HUES64 (cell line): Measurements from ENCODE around the gene CDC37.
A peak's percentile ranks its signal among the peaks of the same experiment; 100 is the strongest.
"Not testable (repeated sequence)": the region's sequence is repeated elsewhere in the genome, so short reads cannot be mapped to it uniquely, and the experiment has no call there.

Source experiments
- H3K27ac ChIP-seq: 2 replicates; pipeline ENCODE4 v1.7.0; 2013; ENCODE audit warnings: low read depth, low read length, inconsistent platforms
- H3K27me3 ChIP-seq: 2 replicates; pipeline ENCODE4 v1.6.1; 2013; ENCODE audit warnings: mild to moderate bottlenecking, low read length; ENCODE audit not compliant: insufficient read depth
- H3K36me3 ChIP-seq: 2 replicates; pipeline ENCODE4 v1.6.1; 2013; ENCODE audit warnings: mild to moderate bottlenecking, low read length; ENCODE audit not compliant: insufficient read depth
- H3K4me1 ChIP-seq: 2 replicates; pipeline ENCODE4 v1.6.1; 2013; ENCODE audit warnings: mild to moderate bottlenecking, low read length, moderate library complexity; ENCODE audit not compliant: insufficient read depth
- H3K4me3 ChIP-seq: 2 replicates; pipeline ENCODE4 v1.5.1; 2013; ENCODE audit warnings: mild to moderate bottlenecking, low read length, moderate library complexity
- H3K9ac ChIP-seq: 2 replicates; pipeline ENCODE4 v1.6.1; 2013; ENCODE audit warnings: mild to moderate bottlenecking, low read depth, low read length
- H3K9me3 ChIP-seq: 2 replicates; pipeline ENCODE4 v1.6.1; 2013; ENCODE audit warnings: low read depth, low read length; ENCODE audit not compliant: insufficient read depth
- WGBS: fragments of 150-250, 120-280 bp; methylation state at CpG from one replicate; pipeline ENCODE4 v1.1.7; 2013; ENCODE audit warnings: missing lambda C conversion rate; 5-methylcytosine and 5-hydroxymethylcytosine counted together

CDC37 gene

DNA sequence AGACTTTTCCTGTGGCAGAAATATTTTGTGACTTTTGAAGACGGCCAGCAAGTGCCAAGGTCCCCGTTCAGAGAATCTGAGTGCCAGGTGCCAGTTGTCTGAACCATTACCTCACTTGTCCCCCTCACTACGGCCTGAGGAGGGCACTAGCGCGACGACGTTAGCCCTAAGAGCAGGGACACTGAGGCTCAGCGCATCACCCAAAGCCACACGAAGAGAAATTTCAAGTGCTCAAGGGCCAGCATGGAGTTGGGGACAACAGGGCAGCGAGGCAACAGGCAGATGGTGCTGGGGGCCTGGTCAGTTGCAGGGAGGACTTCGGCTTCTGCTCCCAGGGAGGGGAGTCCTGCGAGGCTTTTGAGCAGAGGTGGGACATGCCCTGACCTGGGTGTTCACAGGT, 13.5 kb downstream of the CDC37 start:
- no peaks in the 10 kb centered on the region for H3K27me3 ChIP-seq
- H3K27ac ChIP-seq, result no peak overlapping the region
- H3K9me3 ChIP-seq, result no peaks in the 10 kb centered on the region
- H3K36me3 ChIP-seq, result peaks cover 39% of the 10 kb centered on the region
- H3K4me3 ChIP-seq, result no peak overlapping the region
- H3K9ac ChIP-seq, result no peak overlapping the region
- 76% methylated on average over 12 of the region's 12 CpGs for WGBS
- H3K4me1 ChIP-seq, result no peaks in the 10 kb centered on the region

DNA sequence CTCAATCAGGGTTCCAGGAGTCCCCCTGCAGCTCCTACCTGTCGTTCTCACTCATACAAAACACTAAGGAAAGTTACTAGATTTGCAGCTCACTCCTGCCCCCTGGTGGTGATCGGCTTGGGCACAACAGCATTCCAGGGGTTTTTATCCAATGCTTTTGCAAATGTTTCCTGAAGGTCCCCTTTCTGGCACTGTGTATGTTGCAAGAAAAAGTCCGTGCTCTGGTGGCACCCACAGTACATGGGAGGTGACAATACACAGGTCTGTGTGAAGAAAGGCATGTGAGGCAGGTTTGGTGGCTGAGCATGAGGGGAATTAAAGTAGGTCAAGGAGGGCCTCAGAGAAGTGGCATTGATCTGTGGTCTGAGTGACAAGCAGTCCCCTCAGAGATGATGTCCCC, 14.4 kb downstream of the CDC37 start:
- H3K4me1 ChIP-seq, result no peaks in the 10 kb centered on the region
- WGBS, result 5% methylated on average over 3 of the region's 3 CpGs
- no peaks in the 10 kb centered on the region for H3K9me3 ChIP-seq
- H3K9ac ChIP-seq, result no peak overlapping the region
- no peak overlapping the region for H3K27ac ChIP-seq
- H3K27me3 ChIP-seq, result no peaks in the 10 kb centered on the region
- H3K36me3 ChIP-seq, result peaks cover 31% of the 10 kb centered on the region
- no peak overlapping the region for H3K4me3 ChIP-seq

DNA sequence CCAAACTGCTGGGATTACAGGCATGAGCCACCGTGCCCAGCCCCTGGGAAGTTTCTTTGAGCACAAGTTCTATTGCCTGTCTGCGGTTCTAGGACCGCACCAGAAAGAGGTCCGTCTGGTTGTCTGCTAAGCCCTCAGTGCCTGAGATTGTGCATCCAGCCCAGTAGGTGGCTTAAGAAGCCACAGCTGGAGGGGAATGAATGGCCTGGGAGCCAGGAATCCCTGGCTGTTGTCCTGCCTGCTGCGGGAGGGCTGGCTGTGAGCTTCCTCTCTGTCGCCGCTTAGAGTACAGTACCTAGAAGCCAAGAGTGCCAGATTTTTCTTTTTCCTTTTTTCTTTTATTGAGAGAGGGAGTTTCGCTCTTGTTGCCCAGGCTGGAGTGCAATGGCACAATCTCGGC, 18.8 kb downstream of the CDC37 start:
- WGBS, result 72% methylated on average over 9 of the region's 9 CpGs
- H3K27me3 ChIP-seq, result no peaks in the 10 kb centered on the region
- H3K9me3 ChIP-seq, result no peaks in the 10 kb centered on the region
- H3K9ac ChIP-seq, result no peak overlapping the region
- H3K36me3 ChIP-seq, result no peaks in the 10 kb centered on the region
- H3K4me3 ChIP-seq, result no peak overlapping the region
- H3K27ac ChIP-seq, result no peak overlapping the region
- H3K4me1 ChIP-seq, result peaks cover 2% of the 10 kb centered on the region; the same call in 1 of the 2 replicates

DNA sequence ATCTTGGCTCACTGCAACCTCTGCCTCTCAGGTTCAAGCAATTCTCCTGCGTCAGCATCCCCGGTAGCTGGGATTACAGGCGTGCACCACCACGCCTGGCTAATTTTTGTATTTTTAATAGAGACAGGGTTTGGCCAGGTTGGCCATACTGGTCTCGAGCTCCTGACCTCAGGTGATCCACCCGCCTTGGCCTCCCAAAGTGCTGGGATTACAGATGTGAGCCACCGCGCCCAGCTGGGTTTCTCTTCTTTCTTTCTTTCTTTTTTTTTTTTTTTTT, 20.2 kb downstream of the CDC37 start:
- not testable (repeated sequence) for H3K36me3 ChIP-seq, H3K4me3 ChIP-seq, H3K9ac ChIP-seq, H3K27ac ChIP-seq, H3K9me3 ChIP-seq, H3K27me3 ChIP-seq, H3K4me1 ChIP-seq
- WGBS, result 94% methylated on average over 8 of the region's 8 CpGs

DNA sequence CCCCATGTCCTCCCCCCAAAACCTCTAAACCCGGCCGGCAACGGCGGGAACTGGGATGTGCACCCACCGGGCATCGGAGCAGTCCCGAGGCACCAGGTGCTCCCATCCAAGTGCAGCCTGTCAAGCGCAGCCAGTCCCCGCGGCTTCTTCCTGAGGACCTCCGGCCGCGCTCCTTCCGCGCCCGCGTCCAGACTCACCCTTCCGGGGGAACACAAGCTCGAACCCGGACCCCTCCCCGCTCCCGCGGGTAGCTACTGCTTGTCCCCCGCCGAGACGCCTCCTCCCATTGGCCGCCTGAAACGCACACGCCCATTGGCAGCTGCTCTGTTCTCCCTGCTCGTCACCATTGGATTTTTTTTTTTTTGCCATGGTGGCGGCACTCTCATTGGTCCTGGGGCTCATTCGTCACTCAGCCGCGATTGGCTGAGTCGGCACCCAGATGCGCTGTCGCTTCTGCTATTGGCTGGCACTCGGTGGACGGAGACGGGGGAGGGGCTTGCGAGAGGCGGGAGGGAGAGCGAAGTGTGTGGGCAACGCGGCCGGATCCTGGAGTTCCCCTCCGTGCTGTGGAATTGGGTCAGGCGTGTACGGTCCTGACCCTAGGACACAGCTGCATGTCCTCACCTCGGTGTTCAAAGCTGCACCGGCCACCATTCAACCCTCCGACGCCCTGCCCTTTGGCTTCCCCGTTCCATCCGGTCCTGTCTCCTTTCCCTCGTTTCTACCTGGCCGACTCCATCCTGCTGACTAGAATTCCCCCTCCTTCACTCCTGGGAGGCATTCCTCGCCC, 22.8 kb downstream of the CDC37 start, which contains the start of gene TYK2:
Gene TYK2 (minus strand): TSS at position 260 of the 790 bp plus-strand sequence. CDS start 2,166 bp downstream, outside the sequence.
- peak within 1 kb of the TSS; percentile 81 for H3K9ac ChIP-seq
- under 1% methylated on average over 58 of the region's 58 CpGs for WGBS
- no peaks in the 10 kb centered on the region for H3K27me3 ChIP-seq
- H3K36me3 ChIP-seq, result peaks cover 13% of the 10 kb centered on the region
- peak within 1 kb of the TSS; percentile 71 for H3K4me3 ChIP-seq
- H3K9me3 ChIP-seq, result no peaks in the 10 kb centered on the region
- H3K27ac ChIP-seq, result peak within 1 kb of the TSS; percentile 64
- peaks cover 3% of the 10 kb centered on the region; the same call in 1 of the 2 replicates for H3K4me1 ChIP-seq

DNA sequence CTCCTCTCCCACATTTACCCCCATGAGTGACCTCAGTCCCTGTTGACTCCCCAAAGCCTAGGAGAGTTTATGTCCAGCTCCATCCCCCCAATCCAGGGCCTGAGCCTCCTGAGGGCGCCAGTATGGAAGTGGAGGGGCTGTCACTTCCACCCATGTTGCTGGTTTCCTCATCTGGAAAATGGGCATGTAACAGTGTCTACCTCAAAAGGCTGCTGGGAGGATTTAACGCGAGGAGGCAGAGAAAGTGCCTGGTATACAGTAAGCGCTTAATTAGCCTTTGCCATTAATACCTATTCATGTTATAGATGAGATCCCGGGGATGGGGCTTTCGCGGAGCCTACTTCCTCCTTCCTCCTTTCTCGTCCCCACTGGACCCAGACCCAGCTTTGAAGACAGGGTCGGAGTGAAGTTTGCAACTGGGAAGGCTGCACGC, 23.4 kb downstream of the CDC37 start:
- H3K27me3 ChIP-seq, result no peaks in the 10 kb centered on the region
- peaks cover 3% of the 10 kb centered on the region; the same call in 1 of the 2 replicates for H3K4me1 ChIP-seq
- H3K36me3 ChIP-seq, result peaks cover 13% of the 10 kb centered on the region
- H3K9ac ChIP-seq, result peak overlapping the region; percentile 62
- WGBS, result 0% methylated on average over 7 of the region's 10 CpGs
- H3K9me3 ChIP-seq, result no peaks in the 10 kb centered on the region
- H3K27ac ChIP-seq, result peak overlapping the region; percentile 6; the same call in 1 of the 2 replicates
- peak overlapping the region; percentile 71 for H3K4me3 ChIP-seq

DNA sequence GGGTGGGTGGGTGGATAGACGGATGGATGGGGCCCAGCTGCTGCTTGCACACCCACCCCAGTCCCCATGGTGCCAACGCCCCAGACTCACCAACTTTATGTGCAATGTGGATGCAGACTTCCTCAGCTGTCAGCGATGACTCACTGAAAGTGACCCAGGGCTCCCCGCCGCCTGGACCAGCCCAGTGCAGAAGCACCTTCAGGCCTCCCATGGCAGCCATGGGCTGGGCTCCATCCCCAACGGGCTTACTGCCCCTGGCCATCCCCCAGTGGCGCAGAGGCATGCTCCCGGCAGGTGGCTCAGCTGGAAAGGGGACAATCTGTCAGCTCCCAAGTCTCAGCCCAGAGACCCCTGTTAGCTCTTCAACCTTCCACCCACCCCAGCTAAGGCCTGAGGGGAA, 25.2 kb downstream of the CDC37 start:
- H3K36me3 ChIP-seq, result peaks cover 16% of the 10 kb centered on the region
- H3K9me3 ChIP-seq, result no peaks in the 10 kb centered on the region
- no peak overlapping the region for H3K4me3 ChIP-seq
- H3K27ac ChIP-seq, result no peak overlapping the region
- peaks cover 3% of the 10 kb centered on the region; the same call in 1 of the 2 replicates for H3K4me1 ChIP-seq
- H3K9ac ChIP-seq, result no peak overlapping the region
- no peaks in the 10 kb centered on the region for H3K27me3 ChIP-seq
- WGBS, result 96% methylated on average over 8 of the region's 8 CpGs

DNA sequence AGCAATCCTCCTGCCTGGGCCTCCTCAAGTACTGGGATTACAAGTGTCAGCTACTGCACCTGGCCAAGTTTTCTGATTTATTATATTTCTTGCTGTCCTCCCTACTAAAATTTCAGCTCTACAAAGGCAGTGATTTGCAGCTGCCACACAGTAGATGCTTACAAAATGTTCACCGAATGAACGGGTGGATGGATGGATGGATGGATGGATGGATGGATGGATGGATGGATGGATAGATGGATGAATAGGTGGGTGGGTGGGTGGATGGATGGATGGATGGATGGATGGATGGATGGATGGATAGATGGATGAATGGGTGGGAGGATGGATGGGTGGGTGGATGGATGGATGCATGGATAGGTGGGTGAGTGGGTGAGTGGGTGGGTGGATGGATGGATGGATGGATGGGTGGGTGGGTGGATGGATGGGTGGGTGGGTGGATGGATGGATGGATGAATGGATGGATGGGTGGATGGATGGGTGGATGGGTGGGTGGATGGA, 26.2 kb downstream of the CDC37 start:
- WGBS, result 94% methylated on average over 2 of the region's 2 CpGs
- not testable (repeated sequence) for H3K9ac ChIP-seq, H3K27me3 ChIP-seq, H3K4me1 ChIP-seq, H3K9me3 ChIP-seq, H3K27ac ChIP-seq, H3K4me3 ChIP-seq
- peaks cover 19% of the 10 kb centered on the region for H3K36me3 ChIP-seq

DNA sequence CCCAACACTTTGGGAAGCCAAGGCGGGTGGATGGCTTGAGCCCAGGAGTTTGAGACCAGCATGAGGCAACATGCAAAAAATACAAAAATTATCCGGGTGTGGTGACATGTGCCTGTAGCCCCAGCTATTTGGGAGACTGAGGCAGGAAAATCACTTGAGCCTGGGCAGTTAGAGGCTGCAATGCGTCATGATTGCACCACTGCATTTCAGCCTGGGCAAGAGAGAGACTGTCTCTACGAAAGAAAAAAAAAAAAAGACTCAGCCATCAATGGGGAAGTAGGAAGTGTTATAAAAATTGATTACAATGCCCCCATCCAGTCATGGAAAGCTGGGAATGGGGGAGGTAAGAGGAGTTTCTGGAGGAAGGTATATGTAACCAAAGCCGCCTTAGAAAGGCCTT, 28.4 kb downstream of the CDC37 start:
- H3K4me3 ChIP-seq, result no peak overlapping the region

DNA sequence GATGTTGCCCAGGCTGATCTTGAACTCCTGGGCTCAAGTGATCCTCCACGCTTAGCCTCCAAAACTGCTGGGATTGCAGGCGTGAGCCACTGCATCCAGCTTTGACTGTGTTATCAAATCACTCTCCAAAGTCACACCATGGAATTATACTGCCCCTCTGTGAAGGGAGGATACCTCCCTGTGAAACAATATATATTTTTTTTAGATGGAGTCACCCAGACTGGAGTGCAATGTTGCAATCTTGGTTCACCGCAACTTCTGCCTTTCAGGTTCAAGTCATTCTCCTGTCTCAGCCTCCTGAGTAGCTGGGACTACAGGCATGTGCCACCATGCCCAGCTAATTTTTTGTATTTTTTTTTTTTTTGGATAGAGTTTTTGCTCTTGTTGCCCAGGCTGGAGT, 30.7 kb downstream of the CDC37 start:
- no peak overlapping the region for H3K27ac ChIP-seq
- peaks cover 28% of the 10 kb centered on the region for H3K36me3 ChIP-seq
- H3K4me1 ChIP-seq, result no peaks in the 10 kb centered on the region

More for the DNA sequence above, 28.4 kb downstream of the CDC37 start:
- Histone ChIP-seq H3K36me3 (peaks cover 19% of the 10 kb centered on the region), H3K27ac (no peak overlapping the region), H3K9me3 (no peaks in the 10 kb centered on the region), H3K4me1 (peaks cover 3% of the 10 kb centered on the region; the same call in 1 of the 2 replicates), H3K9ac (no peak overlapping the region), H3K27me3 (no peaks in the 10 kb centered on the region)
- WGBS, result 95% methylated on average over 5 of the region's 5 CpGs

DNA sequence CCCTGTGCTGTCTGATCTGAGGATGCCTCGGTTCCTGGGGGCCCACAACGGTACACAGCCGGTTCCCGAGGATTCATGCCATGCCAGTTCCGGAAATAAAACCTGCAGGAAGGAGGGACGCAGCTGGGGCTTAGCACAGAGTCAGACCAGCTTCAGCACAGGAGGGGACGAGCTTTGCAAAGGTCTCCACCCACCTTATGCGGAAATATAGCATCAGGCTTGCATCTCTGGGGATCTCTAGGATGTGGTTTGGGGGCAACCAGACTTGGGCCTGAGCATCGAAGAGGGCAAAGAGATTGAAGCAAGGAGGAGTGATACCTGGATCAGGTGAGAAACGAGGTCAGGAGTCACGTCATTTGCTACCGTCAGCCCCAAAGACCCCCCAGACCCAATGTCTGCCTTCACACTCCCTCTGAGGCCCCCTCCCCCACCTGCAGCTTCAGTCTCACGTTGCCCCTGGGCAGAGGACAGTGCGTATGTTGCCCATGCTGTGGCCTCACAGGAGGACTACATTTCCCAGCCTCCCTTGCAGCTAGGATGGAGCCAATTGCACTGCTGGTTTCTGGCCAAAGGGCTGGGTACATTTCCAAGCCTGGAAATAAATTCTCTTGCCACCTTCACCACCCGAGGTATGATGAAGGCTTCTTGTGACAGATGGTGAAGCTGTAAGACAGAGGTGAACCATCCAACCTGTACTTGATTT, 35.1 kb downstream of the CDC37 start:
- H3K27me3 ChIP-seq, result no peaks in the 10 kb centered on the region
- no peak overlapping the region for H3K9ac ChIP-seq
- 93% methylated on average over 15 of the region's 15 CpGs for WGBS
- no peaks in the 10 kb centered on the region for H3K4me1 ChIP-seq
- H3K27ac ChIP-seq, result no peak overlapping the region
- H3K9me3 ChIP-seq, result no peaks in the 10 kb centered on the region
- no peak overlapping the region for H3K4me3 ChIP-seq
- peaks cover 44% of the 10 kb centered on the region for H3K36me3 ChIP-seq

More for the DNA sequence above, 30.7 kb downstream of the CDC37 start:
- no peak overlapping the region for H3K4me3 ChIP-seq
- WGBS, result 96% methylated on average over 3 of the region's 3 CpGs
- no peak overlapping the region for H3K9ac ChIP-seq
- no peaks in the 10 kb centered on the region for H3K27me3 ChIP-seq
- H3K9me3 ChIP-seq, result no peaks in the 10 kb centered on the region
